ENCODE data around the gene NHLRC2.
A peak's percentile ranks its signal among the peaks of the same experiment; 100 is the strongest.
"Not testable (repeated sequence)": the region's sequence is repeated elsewhere in the genome, so short reads cannot be mapped to it uniquely, and the experiment has no call there.

Gene NHLRC2

GRCh38 chr10:113854013-113854760 is at the start of gene NHLRC2, which contains the start of gene DCLRE1A:
Gene NHLRC2, plus strand, starts transcription at chr10:113854661. Its CDS starts 212 bp downstream, at chr10:113854873.
Gene DCLRE1A, minus strand, starts transcription at chr10:113854082. Its CDS starts 900 bp downstream, at chr10:113853182.
- DNase-seq (ENCODE audit: low read depth), result peak; percentile 75

- no peak for DNase-seq (ENCODE audit: low read depth)
Observed at GRCh38 chr10:113806503-113806902, 48.0 kb upstream of the NHLRC2 start.

DNA sequence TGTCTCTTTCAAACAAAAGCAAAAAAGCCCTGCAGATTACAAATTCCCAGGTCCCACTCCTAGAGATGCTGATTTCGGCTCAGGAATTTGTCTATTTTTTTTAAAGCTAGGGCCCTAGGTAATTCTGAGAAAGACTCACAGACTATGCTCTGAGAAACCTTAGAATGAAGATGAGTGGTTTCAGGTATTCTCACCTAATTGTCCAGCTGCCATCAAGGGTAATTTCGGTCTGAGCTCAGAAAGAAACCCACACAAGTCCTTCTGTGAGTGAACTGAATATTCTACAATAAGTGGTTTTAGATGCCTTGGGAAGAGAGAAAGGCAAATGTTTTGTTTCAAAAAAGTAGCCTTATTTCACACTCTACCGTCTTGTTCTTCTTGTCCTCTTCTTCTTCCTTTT is 46.3 kb upstream of the NHLRC2 start:
- DNase-seq (ENCODE audit: low read depth), result no peak

DNA sequence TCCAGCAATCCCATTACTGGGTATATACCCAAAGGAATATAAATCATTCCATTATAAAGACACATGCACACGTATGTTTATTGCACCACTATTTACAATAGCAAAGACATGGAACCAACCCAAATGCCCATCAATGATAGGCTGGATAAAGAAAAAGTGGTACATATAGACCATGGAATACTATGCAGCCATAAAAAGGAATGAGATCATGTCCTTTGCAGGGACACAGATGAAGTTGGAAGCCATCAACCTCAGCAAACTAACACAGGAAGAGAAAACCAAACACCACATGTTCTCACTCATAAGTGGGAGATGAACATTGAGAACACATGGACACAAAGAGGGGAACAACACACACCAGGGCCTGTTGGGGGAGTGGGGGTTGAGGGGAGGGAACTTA is 39.8 kb upstream of the NHLRC2 start:
- not testable (repeated sequence) for DNase-seq (ENCODE audit: low read depth)

DNA sequence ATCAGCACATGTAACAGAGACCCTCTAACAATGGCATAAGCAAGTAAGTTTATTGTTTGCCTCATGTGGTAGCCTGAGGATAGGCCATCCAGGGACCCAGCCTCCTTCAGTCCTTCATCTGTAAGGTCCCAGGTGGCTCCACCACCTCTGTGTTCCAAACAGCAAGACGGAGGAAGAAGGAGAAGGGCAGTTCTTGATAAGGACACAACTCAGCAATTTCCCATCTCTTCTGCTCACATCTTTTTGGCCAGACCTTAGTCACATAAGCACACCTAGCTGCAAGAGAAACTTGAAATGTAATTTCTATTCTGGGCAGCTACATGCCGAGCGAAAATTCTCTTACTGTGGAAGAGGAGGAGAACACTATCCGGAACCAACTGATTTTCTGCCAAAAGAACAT is 34.5 kb upstream of the NHLRC2 start:
- DNase-seq (ENCODE audit: low read depth), result no peak

GRCh38 chr10:113820507-113820906 is 34.0 kb upstream of the NHLRC2 start:
- DNase-seq (ENCODE audit: low read depth), result no peak

DNA sequence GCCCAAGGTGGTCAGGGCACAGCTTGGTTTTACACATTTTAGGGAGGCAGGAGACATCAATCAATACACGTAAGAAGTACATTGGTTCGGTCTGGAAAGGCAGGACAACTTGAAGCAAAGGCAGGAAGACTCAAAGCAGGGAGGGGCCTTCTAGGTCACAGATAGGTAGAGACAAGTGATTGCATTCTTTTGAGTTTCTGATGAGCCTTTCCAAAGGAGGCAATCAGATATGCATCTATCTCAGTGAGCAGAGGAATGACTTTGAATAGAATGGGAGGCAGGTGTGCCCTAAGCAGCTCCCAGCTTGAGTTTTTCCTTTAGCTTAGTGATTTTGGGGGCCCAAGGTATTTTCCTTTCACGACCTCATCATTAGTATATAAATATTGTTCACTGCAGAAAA is 33.2 kb upstream of the NHLRC2 start:
- not testable (repeated sequence) for DNase-seq (ENCODE audit: low read depth)

GRCh38 chr10:113822174-113822573 is 32.3 kb upstream of the NHLRC2 start:
- no peak for DNase-seq (ENCODE audit: low read depth)

DNA sequence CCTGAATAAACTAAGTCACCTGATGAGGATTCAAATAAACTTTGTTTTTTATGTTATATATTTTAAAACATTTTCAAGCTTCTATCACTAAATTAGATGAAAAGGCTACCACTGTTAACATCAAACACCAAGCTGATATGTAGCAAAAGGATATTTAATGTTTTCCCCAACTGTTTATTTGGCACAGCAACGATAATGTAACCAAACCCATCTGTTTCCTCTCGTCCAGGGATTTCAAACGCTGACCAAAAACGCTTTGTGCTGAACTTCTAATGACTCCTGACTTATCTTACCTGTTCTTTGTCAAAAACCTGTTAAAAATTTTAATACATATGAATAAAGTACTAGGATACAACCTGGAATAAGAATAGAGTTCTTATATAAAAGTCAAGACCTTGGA is 31.1 kb upstream of the NHLRC2 start:
- no peak for DNase-seq (ENCODE audit: low read depth)

- DNase-seq (ENCODE audit: low read depth), result no peak
Observed at GRCh38 chr10:113825791-113826190, 28.7 kb upstream of the NHLRC2 start.

GRCh38 chr10:113828567-113828966 is 25.9 kb upstream of the NHLRC2 start:
- DNase-seq (ENCODE audit: low read depth), result not testable (repeated sequence)

DNA sequence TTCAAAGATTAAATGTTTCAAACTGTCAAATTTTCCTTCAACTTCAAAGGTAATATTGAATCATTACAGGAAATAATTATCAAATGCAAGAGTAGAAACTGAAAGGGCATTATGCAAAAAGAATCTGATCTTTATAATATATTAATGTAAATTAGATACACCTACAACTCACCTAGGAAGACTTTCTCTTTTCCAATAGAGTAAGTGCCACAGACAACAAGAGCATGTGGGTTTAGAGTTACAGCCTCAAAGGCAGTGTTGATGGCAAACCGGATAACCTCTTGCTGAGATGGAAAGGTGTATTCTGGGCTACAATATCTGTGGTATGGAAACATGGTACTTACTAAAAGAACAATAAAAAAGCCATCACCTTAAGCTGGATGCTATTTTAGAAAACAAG is 12.3 kb upstream of the NHLRC2 start:
- DNase-seq (ENCODE audit: low read depth), result no peak

DNA sequence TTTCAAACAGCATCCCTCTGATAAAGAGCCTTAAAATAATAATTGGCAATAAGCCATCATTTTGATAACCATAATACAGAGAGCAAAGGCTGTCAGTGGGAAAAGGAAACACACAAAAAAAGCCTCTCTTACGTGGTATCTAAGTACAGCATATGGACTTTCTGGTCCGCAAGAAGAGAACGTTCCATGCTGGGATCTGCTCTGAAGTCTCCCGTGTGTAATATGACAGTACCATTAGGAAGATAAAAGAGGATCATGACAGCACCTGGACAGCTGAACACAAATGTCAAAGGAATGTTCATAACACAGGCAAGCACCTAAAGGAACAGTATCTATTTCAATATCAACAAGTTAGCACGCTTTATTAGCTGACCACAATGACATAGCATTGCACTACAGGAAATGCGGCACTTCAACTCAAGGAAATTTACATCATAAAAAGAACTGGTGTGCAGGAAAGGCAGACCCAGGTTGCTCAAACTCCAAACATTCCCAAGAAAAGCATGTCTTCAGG is 10.4 kb upstream of the NHLRC2 start:
- no peak for DNase-seq (ENCODE audit: low read depth)

DNA sequence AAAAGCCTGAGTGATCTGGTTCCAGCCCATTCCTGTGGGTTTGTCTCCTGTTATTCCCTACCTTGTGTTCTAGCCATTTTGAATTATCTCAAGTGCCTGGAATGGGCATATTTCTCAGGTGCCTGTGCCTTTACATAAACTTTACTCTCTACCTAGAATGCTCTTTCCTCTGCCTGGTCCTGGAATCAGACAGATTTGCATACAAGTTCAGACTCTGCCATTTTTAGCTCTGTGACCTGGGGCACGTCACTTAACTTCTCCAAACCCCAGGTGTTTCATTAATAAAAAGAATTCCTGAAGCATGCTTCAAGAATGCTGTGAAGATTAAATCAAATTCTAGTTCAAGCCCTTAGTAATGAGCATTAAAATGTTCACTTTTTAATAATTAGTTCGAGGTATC is 8.4 kb upstream of the NHLRC2 start:
- no peak for DNase-seq (ENCODE audit: low read depth)

- no peak for DNase-seq (ENCODE audit: low read depth)
Observed at GRCh38 chr10:113849140-113849803, 5.2 kb upstream of the NHLRC2 start.

DNA sequence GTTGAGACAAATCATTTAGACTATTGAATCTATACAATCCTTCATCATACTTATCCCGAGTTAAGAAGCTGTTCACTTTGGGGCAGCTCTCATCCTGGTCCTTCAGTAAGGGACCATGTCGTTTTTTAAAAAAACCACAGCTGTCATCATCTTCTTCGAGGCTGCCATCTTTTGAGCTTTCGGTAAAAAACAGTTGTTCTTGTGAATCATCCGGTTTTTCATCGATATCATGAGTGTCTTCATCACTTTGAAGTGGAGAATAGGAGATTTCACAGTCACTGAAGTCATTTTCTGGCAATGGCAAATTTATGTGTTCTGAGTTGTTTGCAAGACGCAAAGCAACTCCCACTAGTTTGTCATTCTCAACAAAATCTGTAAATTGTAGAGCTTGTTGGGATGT is 4.5 kb upstream of the NHLRC2 start:
- DNase-seq (ENCODE audit: low read depth), result no peak

DNA sequence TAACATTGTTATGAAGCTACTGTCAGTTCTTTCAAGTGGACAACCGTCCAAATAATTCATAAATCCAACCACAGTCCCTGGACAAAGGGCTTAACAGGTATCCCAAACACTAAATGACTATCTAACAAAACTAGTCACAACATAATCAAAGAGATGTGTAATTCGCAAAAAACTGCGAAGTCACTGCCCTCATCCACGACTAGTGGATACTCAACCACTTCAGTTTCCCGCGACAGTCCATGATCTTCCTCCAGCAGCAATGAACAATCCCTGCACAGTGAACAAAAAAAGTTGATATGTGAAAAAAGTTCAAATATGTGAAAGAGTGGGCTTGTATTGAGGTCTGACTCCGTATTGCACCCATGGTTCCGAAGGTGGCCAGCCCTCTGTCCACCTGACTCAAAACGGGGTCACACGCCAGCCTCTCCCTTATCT is 866 bp upstream of the NHLRC2 start:
- DNase-seq (ENCODE audit: low read depth), result no peak

DNA sequence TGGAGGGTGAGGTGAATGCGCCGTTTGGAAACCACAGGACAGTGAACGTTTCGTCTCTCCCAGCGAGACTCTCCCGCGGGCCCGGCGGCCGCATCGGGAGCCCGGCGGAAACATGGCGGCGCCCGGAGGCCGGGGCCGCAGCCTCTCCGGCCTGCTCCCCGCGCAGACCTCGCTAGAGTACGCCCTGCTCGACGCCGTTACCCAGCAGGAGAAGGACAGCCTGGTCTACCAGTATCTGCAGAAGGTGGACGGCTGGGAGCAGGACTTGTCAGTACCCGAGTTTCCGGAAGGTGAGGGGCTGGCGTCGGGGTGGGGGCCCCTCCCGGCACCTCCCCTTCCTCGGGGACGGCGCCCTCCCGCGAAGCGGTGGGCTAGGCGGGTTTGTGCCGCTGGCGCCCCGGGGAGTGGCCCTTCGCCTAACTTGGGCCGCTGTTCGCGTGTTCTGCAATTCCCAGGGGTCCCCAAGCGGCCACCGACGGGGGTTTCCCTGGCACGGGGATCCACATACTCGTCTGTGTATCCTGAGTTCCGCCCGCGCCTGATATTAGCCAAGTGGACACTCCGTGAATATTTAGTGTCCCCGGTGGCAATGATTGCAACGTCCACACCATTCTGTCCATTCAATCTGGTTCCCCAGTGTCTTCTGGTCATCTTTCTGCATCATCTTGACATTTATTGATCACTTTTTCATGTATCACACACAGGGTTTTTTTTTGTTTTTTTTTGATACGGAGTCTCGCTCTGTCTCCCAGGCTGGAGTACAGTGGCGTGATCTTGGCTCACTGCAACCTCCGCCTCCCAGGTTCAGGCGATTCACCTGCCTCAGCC is 514 bp downstream of the NHLRC2 start:
- DNase-seq (ENCODE audit: low read depth), result peak; percentile 58

- DNase-seq (ENCODE audit: low read depth), result no peak
Observed at GRCh38 chr10:113856563-113856962, 2.1 kb downstream of the NHLRC2 start.

DNA sequence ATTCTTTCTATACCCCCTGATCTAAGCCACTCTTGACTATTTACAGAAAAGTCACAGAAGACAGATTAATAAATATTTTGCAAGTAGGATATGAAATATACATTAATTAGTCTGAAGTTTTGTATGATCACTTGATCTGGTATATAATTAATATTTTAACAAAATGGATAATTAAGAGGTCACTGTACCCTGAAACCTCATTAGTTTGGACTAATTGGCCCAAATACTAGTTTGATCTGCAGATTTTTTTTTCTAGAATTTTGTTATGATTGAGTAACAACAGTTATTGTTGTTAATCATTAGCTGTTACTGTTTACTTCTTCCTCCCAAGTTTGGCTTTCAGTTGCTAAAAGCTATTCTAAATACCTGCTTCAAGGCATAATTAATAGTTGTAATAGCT is 2.7 kb downstream of the NHLRC2 start:
- DNase-seq (ENCODE audit: low read depth), result no peak

DNA sequence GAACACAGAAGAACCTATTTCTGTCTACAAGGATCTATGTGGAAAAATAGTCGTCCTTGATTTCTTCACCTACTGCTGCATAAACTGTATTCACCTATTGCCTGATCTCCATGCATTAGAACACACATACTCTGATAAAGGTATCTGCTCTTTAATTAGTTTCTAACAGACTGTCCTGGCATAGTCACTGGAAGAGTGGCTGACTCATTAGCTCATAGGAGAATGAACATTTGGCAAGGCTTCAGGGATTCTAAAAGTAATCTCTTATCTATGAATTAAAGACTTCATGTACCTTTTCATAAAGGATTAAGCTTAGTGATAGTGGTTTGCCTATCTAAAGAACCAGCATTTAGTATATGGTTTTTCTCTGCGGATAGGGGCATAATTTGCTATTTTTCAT is 4.1 kb downstream of the NHLRC2 start:
- DNase-seq (ENCODE audit: low read depth), result peak; percentile 35

GRCh38 chr10:113859261-113859660 is 4.8 kb downstream of the NHLRC2 start:
- no peak for DNase-seq (ENCODE audit: low read depth)

All from EH (cell line).